ENCODE results near the gene HIVEP2.

Gene HIVEP2

GRCh38 chr6:142716097-142716496 is 228.9 kb downstream of the HIVEP2 start:
- DNase-seq, result no peak
- TF ChIP-seq, protein P1, sequence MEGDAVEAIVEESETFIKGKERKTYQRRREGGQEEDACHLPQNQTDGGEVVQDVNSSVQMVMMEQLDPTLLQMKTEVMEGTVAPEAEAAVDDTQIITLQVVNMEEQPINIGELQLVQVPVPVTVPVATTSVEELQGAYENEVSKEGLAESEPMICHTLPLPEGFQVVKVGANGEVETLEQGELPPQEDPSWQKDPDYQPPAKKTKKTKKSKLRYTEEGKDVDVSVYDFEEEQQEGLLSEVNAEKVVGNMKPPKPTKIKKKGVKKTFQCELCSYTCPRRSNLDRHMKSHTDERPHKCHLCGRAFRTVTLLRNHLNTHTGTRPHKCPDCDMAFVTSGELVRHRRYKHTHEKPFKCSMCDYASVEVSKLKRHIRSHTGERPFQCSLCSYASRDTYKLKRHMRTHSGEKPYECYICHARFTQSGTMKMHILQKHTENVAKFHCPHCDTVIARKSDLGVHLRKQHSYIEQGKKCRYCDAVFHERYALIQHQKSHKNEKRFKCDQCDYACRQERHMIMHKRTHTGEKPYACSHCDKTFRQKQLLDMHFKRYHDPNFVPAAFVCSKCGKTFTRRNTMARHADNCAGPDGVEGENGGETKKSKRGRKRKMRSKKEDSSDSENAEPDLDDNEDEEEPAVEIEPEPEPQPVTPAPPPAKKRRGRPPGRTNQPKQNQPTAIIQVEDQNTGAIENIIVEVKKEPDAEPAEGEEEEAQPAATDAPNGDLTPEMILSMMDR (IDR thresholded peaks at IDR 0.05), result no peak
- Histone ChIP-seq H3K4me1 (no peaks in the 10 kb centered on the region), H3K36me3 (no peaks in the 10 kb centered on the region), H3K27me3 (no peaks in the 10 kb centered on the region), H3K27ac (no peak overlapping the region), H3K4me3 (no peak overlapping the region), H3K9me3 (peaks cover 0 to 17% (median 9%) of the 10 kb centered on the region in 3 donors)
- intact Hi-C loops (cut with DNase I; ENCODE audit: low total_unique reads), result no loop called here

GRCh38 chr6:142714951-142715785 is 229.8 kb downstream of the HIVEP2 start:
- H3K36me3 ChIP-seq, result no peaks in the 10 kb centered on the region
- TF ChIP-seq, protein P1 (IDR thresholded peaks at IDR 0.05), result no peak
- no peak for DNase-seq

GRCh38 chr6:142713959-142714358 is 231.0 kb downstream of the HIVEP2 start:
- TF ChIP-seq, protein P1 (IDR thresholded peaks at IDR 0.05), result no peak
- no peaks in the 10 kb centered on the region for H3K27me3 ChIP-seq
- intact Hi-C loops (cut with DNase I; ENCODE audit: low total_unique reads), result no loop called here
- no peak for DNase-seq
- no peaks in the 10 kb centered on the region for H3K4me1 ChIP-seq
- no peak overlapping the region for H3K4me3 ChIP-seq
- H3K36me3 ChIP-seq, result no peaks in the 10 kb centered on the region
- peaks cover 0 to 10% (median 9%) of the 10 kb centered on the region in 3 donors for H3K9me3 ChIP-seq
- H3K27ac ChIP-seq, result no peak overlapping the region

More at GRCh38 chr6:142714951-142715785, 229.8 kb downstream of the HIVEP2 start:
- intact Hi-C loops (cut with DNase I; ENCODE audit: low total_unique reads), result no loop called here
- Histone ChIP-seq H3K9me3 (peaks cover 0 to 17% (median 9%) of the 10 kb centered on the region in 3 donors), H3K4me3 (no peak overlapping the region), H3K4me1 (no peaks in the 10 kb centered on the region), H3K27ac (no peak overlapping the region), H3K27me3 (no peaks in the 10 kb centered on the region)

GRCh38 chr6:142712231-142712630 is 232.7 kb downstream of the HIVEP2 start:
- TF ChIP-seq, protein P1 (IDR thresholded peaks at IDR 0.05), result no peak
- no peaks in the 10 kb centered on the region for H3K36me3 ChIP-seq
- no peaks in the 10 kb centered on the region for H3K27me3 ChIP-seq
- H3K27ac ChIP-seq, result no peak overlapping the region
- DNase-seq, result no peak
- no peaks in the 10 kb centered on the region for H3K9me3 ChIP-seq
- intact Hi-C loops (cut with DNase I; ENCODE audit: low total_unique reads), result no loop called here
- H3K4me1 ChIP-seq, result no peaks in the 10 kb centered on the region
- H3K4me3 ChIP-seq, result no peak overlapping the region

GRCh38 chr6:142708651-142709050 is 236.3 kb downstream of the HIVEP2 start:
- no peaks in the 10 kb centered on the region for H3K9me3 ChIP-seq
- no peak for DNase-seq

More at GRCh38 chr6:142708651-142709050, 236.3 kb downstream of the HIVEP2 start:
- Histone ChIP-seq H3K4me3 (no peak overlapping the region), H3K36me3 (no peaks in the 10 kb centered on the region), H3K27me3 (no peaks in the 10 kb centered on the region), H3K27ac (no peak overlapping the region), H3K4me1 (no peaks in the 10 kb centered on the region)
- intact Hi-C loops (cut with DNase I; ENCODE audit: low total_unique reads), result no loop called here
- TF ChIP-seq, protein P1 (IDR thresholded peaks at IDR 0.05), result no peak

All from tibial artery (tissue), 4 donors.